Measurements from ENCODE around the gene SCN1A. TPM values are rescaled to one million over a fixed set of nuclear protein-coding genes. Genes with fewer than 3 reads are reported as not detected.

Gene SCN1A
- total and polyA plus RNA-seq, 2 of the 13 experiments (the other 11 are each of a cell fraction or from before 2014, with no cell fraction given) = 19.9 to 39.4 TPM

GRCh38 chr2:166134252-166135151 lies 6.7 kb upstream of the SCN1A start (continued):
- 0 out of 2 replicates have a peak, but pooled peaks have one; percentile 15 for TF ChIP-seq MTA1 (CRISPR knock-in tag; IDR thresholded peaks at IDR 0.05; ENCODE audit: borderline replicate concordance)
- no peak; the same call in 1 of the 2 replicates for TF ChIP-seq PHF8 (CRISPR knock-in tag; IDR thresholded peaks at IDR 0.05)
- peak; percentile 8; the same call in 1 of the 2 replicates for TF ChIP-seq SALL2 (CRISPR knock-in tag; IDR thresholded peaks at IDR 0.05)
- TF ChIP-seq TSC22D2 (CRISPR knock-in tag; IDR thresholded peaks at IDR 0.05; ENCODE audit: borderline replicate concordance) = 0 out of 2 replicates have a peak, but pooled peaks have one; percentile 19
- no peak; the same call in 1 of the 2 replicates for TF ChIP-seq KDM1A (CRISPR knock-in tag; IDR thresholded peaks at IDR 0.05)
- 0 out of 2 replicates have a peak, but pooled peaks have one; percentile 7 for TF ChIP-seq ZNF12 (CRISPR knock-in tag; IDR thresholded peaks at IDR 0.05)
- TF ChIP-seq GABPA (IDR thresholded peaks at IDR 0.05; ENCODE audit: low read depth, low read length) = no peak
- no peak; the same call in 1 of the 2 replicates for TF ChIP-seq GABPA (CRISPR knock-in tag; IDR thresholded peaks at IDR 0.05; ENCODE audit: low read depth)
- TF ChIP-seq ZFP91 (CRISPR knock-in tag; IDR thresholded peaks at IDR 0.05; ENCODE audit: borderline replicate concordance) = no peak
- peak; percentile 59; the same call in 1 of the 2 replicates for TF ChIP-seq ZNF3 (CRISPR knock-in tag; IDR thresholded peaks at IDR 0.05)
- no peak for TF ChIP-seq HOXA9 (CRISPR knock-in tag; IDR thresholded peaks at IDR 0.05; ENCODE audit: borderline replicate concordance)
- no peak for TF ChIP-seq ZNF431 (CRISPR knock-in tag; IDR thresholded peaks at IDR 0.05; ENCODE audit: borderline replicate concordance, low read depth)
- TF ChIP-seq HMGA1 (CRISPR knock-in tag; conservative IDR thresholded peaks at IDR 0.05) = no peak
- no peak for TF ChIP-seq LRRFIP1 (CRISPR knock-in tag; conservative IDR thresholded peaks at IDR 0.05)
- 0 out of 2 replicates have a peak, but pooled peaks have one; percentile 29 for TF ChIP-seq ZNF574 (CRISPR knock-in tag; IDR thresholded peaks at IDR 0.05)
- no peak for TF ChIP-seq ZBTB2 (CRISPR knock-in tag; IDR thresholded peaks at IDR 0.05; ENCODE audit: low read depth)
- TF ChIP-seq RBFOX2 (IDR thresholded peaks at IDR 0.05; ENCODE audit: low read depth, low read length) = peak; percentile 82
- no peak for TF ChIP-seq CENPT (CRISPR knock-in tag; IDR thresholded peaks at IDR 0.05; ENCODE audit: low read depth)
